ENCODE results near the gene EMP2.

The EMP2 gene

DNA sequence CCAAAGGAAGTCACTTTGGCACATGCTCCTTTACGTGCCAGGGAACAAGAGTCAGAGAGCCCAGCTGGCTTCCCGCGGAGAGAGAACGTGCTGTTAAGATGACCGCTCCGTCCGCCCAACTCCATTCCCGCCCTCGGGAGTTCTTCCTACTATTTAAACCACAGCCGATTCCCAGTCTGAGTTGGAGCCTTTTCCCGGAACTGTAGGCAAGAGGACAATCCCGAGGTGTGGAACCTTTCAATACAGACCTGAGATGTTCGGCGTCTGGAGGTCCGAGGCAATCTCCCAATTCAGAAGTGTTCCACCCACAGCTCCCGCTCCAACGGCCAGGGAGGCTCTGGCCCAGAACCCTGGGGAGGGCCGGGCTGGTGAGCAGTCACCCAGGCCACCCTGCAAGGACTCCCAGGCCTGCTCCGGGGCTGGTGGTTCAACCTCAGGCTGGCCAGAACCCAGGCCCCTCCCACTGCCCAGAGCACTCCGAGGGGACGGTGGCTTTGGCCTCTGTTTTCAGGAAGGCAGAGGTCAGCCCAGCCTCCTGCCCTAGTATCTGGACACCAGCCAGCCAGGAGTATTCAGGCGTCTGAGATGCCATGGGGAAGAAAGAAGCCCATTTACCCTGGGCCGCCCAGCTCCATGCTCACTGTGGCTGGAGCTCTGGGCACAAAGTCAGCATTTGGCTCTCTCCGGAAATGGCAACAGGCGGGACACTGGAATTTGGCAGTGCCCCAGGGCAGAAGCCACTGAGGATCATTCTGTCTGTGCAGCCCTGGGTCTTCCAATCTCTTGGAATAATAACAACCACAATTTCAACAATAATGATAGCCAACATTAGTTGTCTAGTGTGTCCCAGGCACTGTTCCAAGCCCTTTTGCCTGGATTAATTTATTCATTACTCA is 21.4 kb downstream of the EMP2 start:
- no peak for TF ChIP-seq POLR2AphosphoS5 (IDR thresholded peaks at IDR 0.05; ENCODE audit: low read depth, low read length)
- no peak for TF ChIP-seq POLR2A (IDR thresholded peaks at IDR 0.05; ENCODE audit: low read depth, low read length)
- no peak for TF ChIP-seq TAF1 (IDR thresholded peaks at IDR 0.05; ENCODE audit: low read depth, low read length)
- TF ChIP-seq POU2F2 (IDR thresholded peaks at IDR 0.05; ENCODE audit: low read depth, low read length) = no peak
- no peak for TF ChIP-seq SPI1 (IDR thresholded peaks at IDR 0.05; ENCODE audit: low read depth, low read length)
- TF ChIP-seq PAX5 (IDR thresholded peaks at IDR 0.05; ENCODE audit: insufficient read depth, low read length, severe bottlenecking) = no peak
- FAIRE-seq (no peak), DNase-seq (ENCODE audit: insufficient read length, low spot score) (no peak)

GRCh38 chr16:10558305-10558704 is 22.1 kb downstream of the EMP2 start:
- no peak for TF ChIP-seq POLR2A (IDR thresholded peaks at IDR 0.05; ENCODE audit: low read depth, low read length)
- no peak for TF ChIP-seq SPI1 (IDR thresholded peaks at IDR 0.05; ENCODE audit: low read depth, low read length)
- TF ChIP-seq PAX5 (IDR thresholded peaks at IDR 0.05; ENCODE audit: insufficient read depth, low read length, severe bottlenecking) = no peak
- TF ChIP-seq POU2F2 (IDR thresholded peaks at IDR 0.05; ENCODE audit: low read depth, low read length) = no peak
- no peak for TF ChIP-seq POLR2AphosphoS5 (IDR thresholded peaks at IDR 0.05; ENCODE audit: low read depth, low read length)
- no peak for TF ChIP-seq TAF1 (IDR thresholded peaks at IDR 0.05; ENCODE audit: low read depth, low read length)
- no peak for FAIRE-seq
- DNase-seq (ENCODE audit: insufficient read length, low spot score) = no peak

DNA sequence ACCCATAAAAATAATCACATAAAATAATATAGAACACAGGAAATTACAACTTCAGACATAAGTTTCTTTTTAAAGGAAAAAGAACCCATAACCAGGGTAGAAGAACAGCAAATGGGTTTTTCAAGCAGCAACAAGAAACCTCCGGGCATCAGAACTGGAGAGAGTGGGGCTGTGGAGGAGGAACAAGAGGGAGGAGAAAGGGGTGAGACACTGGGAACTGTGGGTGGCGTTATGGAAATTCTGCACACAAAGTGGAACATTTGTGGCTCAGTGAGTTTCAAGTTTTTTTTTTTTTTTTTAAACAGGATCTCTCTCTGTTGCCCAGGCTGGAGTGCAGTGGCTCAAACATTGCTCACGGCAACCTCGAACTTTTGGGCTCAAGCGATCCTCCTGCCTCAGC is 22.6 kb downstream of the EMP2 start:
- TF ChIP-seq POU2F2 (IDR thresholded peaks at IDR 0.05; ENCODE audit: low read depth, low read length) = no peak
- TF ChIP-seq TAF1 (IDR thresholded peaks at IDR 0.05; ENCODE audit: low read depth, low read length) = no peak
- TF ChIP-seq PAX5 (IDR thresholded peaks at IDR 0.05; ENCODE audit: insufficient read depth, low read length, severe bottlenecking) = no peak
- no peak for TF ChIP-seq SPI1 (IDR thresholded peaks at IDR 0.05; ENCODE audit: low read depth, low read length)
- no peak for TF ChIP-seq POLR2A (IDR thresholded peaks at IDR 0.05; ENCODE audit: low read depth, low read length)
- TF ChIP-seq POLR2AphosphoS5 (IDR thresholded peaks at IDR 0.05; ENCODE audit: low read depth, low read length) = no peak
- no peak for DNase-seq (ENCODE audit: insufficient read length, low spot score)
- no peak for FAIRE-seq

DNA sequence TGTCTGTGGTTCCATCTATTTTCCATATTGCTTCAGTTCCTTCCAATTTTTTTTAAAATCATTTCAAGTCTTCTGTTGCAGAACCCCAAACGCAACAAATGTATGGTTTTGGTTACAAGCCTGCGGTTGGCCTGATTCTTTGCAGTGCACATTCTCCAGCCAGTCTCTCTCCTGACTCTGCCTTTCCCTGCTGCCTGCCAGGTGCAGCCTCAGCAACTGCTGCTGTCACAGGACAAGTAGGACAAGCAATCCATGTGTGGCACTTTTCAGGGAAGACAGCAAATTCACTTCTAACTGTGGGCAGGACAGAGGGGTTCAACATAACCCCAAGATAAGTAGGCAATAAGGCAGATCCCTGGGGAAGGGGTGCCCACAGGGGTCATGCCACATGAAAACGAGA is 24.2 kb downstream of the EMP2 start:
- DNase-seq (ENCODE audit: insufficient read length, low spot score) (no peak), FAIRE-seq (no peak)
- no peak for TF ChIP-seq TAF1 (IDR thresholded peaks at IDR 0.05; ENCODE audit: low read depth, low read length)
- TF ChIP-seq POU2F2 (IDR thresholded peaks at IDR 0.05; ENCODE audit: low read depth, low read length) = no peak
- no peak for TF ChIP-seq PAX5 (IDR thresholded peaks at IDR 0.05; ENCODE audit: insufficient read depth, low read length, severe bottlenecking)
- TF ChIP-seq SPI1 (IDR thresholded peaks at IDR 0.05; ENCODE audit: low read depth, low read length) = no peak
- no peak for TF ChIP-seq POLR2A (IDR thresholded peaks at IDR 0.05; ENCODE audit: low read depth, low read length)
- TF ChIP-seq POLR2AphosphoS5 (IDR thresholded peaks at IDR 0.05; ENCODE audit: low read depth, low read length) = no peak

DNA sequence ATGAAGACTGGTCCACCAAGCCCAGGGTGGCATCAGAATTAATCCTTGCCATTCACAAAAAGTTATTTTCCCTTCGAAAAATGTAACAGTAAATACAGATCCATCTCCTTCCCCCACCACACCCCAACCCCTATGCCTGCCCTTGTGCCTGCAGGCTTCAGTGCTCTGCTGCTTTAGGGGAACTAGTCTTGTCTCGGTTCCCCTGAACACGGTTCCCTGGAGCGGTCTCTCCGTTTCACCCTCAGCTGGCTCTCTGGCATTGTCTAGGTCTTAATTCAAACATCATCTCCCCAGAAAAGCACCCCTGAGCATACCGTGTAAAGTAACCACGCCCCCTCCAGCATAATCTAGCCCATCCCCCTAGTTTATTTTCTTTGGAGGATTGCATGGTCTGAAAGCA is 25.8 kb downstream of the EMP2 start:
- no peak for TF ChIP-seq TAF1 (IDR thresholded peaks at IDR 0.05; ENCODE audit: low read depth, low read length)
- TF ChIP-seq SPI1 (IDR thresholded peaks at IDR 0.05; ENCODE audit: low read depth, low read length) = 0 out of 2 replicates have a peak, but pooled peaks have one; percentile 11
- DNase-seq (ENCODE audit: insufficient read length, low spot score) (no peak), FAIRE-seq (no peak)

DNA sequence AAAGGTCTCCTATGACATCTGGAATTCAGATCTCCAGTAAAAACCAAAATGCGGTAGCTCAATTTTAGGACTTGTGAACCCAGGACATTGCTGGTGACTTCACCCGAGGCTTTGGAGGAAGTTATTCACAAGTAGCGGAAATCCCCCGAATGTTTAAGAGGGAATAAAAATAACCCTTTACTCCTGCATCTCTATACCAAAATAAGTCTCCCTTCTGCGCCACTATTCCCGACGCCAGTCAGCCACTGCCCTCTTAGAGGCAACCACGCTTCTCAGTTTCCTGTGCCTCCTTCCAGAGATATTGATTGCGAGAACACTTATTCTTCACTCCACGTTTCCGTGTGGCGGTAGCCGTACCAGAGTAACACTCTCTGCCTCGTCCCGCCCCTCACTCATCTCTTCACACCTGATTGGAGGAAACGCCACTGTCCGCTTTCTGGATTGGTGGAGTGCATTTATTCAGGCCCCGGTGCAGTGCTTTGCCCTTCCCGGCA is 27.4 kb downstream of the EMP2 start:
- no peak for TF ChIP-seq POU2F2 (IDR thresholded peaks at IDR 0.05; ENCODE audit: low read depth, low read length)
- TF ChIP-seq SPI1 (IDR thresholded peaks at IDR 0.05; ENCODE audit: low read depth, low read length) = no peak
- TF ChIP-seq POLR2A (IDR thresholded peaks at IDR 0.05; ENCODE audit: low read depth, low read length) = no peak
- no peak for TF ChIP-seq TAF1 (IDR thresholded peaks at IDR 0.05; ENCODE audit: low read depth, low read length)
- TF ChIP-seq POLR2AphosphoS5 (IDR thresholded peaks at IDR 0.05; ENCODE audit: low read depth, low read length) = no peak
- TF ChIP-seq PAX5 (IDR thresholded peaks at IDR 0.05; ENCODE audit: insufficient read depth, low read length, severe bottlenecking) = no peak
- peak; percentile 74 for FAIRE-seq
- DNase-seq (ENCODE audit: insufficient read length, low spot score) = peak; percentile 75

- no peak for FAIRE-seq
- no peak for TF ChIP-seq POLR2AphosphoS5 (IDR thresholded peaks at IDR 0.05; ENCODE audit: low read depth, low read length)
- TF ChIP-seq POLR2A (IDR thresholded peaks at IDR 0.05; ENCODE audit: low read depth, low read length) = no peak
- no peak for TF ChIP-seq PAX5 (IDR thresholded peaks at IDR 0.05; ENCODE audit: insufficient read depth, low read length, severe bottlenecking)
- no peak for TF ChIP-seq POU2F2 (IDR thresholded peaks at IDR 0.05; ENCODE audit: low read depth, low read length)
- TF ChIP-seq SPI1 (IDR thresholded peaks at IDR 0.05; ENCODE audit: low read depth, low read length) = no peak
- no peak for TF ChIP-seq TAF1 (IDR thresholded peaks at IDR 0.05; ENCODE audit: low read depth, low read length)
- no peak for DNase-seq (ENCODE audit: insufficient read length, low spot score)
These were observed 28.1 kb downstream of the EMP2 start for GRCh38 chr16:10552281-10552680.

- DNase-seq (ENCODE audit: insufficient read length, low spot score) (no peak), FAIRE-seq (no peak)
- TF ChIP-seq POU2F2 (IDR thresholded peaks at IDR 0.05; ENCODE audit: low read depth, low read length) = no peak
- TF ChIP-seq POLR2AphosphoS5 (IDR thresholded peaks at IDR 0.05; ENCODE audit: low read depth, low read length) = no peak
- no peak for TF ChIP-seq POLR2A (IDR thresholded peaks at IDR 0.05; ENCODE audit: low read depth, low read length)
- no peak for TF ChIP-seq TAF1 (IDR thresholded peaks at IDR 0.05; ENCODE audit: low read depth, low read length)
- no peak for TF ChIP-seq PAX5 (IDR thresholded peaks at IDR 0.05; ENCODE audit: insufficient read depth, low read length, severe bottlenecking)
- no peak for TF ChIP-seq SPI1 (IDR thresholded peaks at IDR 0.05; ENCODE audit: low read depth, low read length)
These were observed 28.5 kb downstream of the EMP2 start for GRCh38 chr16:10551881-10552280.

DNA sequence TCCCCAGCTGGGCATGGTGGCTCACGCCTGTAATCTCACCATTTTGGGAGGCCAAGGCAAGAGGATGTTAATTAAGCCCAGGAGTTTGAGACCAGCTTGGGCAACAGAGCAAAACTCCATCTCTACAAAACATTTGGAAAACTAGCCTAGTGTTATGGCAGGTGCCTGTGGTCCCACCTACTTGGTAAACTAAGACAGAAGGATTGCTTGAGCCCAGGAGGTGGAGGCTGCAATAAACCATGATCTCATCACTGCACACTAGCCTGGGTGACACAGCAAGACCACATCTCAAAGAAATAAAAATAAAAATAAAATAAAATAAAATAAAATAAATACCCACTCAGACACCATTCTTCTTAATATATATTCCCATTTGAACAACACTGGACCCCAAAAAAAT is 32.0 kb downstream of the EMP2 start:
- TF ChIP-seq PAX5 (IDR thresholded peaks at IDR 0.05; ENCODE audit: insufficient read depth, low read length, severe bottlenecking) (no peak), POLR2A (IDR thresholded peaks at IDR 0.05; ENCODE audit: low read depth, low read length) (no peak)
- DNase-seq (ENCODE audit: insufficient read length, low spot score) (no peak), FAIRE-seq (no peak)

- no peak for FAIRE-seq
- TF ChIP-seq TAF1 (IDR thresholded peaks at IDR 0.05; ENCODE audit: low read depth, low read length) (no peak), SPI1 (IDR thresholded peaks at IDR 0.05; ENCODE audit: low read depth, low read length) (no peak), PAX5 (IDR thresholded peaks at IDR 0.05; ENCODE audit: insufficient read depth, low read length, severe bottlenecking) (no peak), POU2F2 (IDR thresholded peaks at IDR 0.05; ENCODE audit: low read depth, low read length) (no peak), POLR2AphosphoS5 (IDR thresholded peaks at IDR 0.05; ENCODE audit: low read depth, low read length) (no peak), POLR2A (IDR thresholded peaks at IDR 0.05; ENCODE audit: low read depth, low read length) (no peak)
- no peak for DNase-seq (ENCODE audit: insufficient read length, low spot score)
These were observed 32.7 kb downstream of the EMP2 start for GRCh38 chr16:10547708-10548107.
